Measurements from ENCODE around the gene FBXO46.

Gene FBXO46

DNA sequence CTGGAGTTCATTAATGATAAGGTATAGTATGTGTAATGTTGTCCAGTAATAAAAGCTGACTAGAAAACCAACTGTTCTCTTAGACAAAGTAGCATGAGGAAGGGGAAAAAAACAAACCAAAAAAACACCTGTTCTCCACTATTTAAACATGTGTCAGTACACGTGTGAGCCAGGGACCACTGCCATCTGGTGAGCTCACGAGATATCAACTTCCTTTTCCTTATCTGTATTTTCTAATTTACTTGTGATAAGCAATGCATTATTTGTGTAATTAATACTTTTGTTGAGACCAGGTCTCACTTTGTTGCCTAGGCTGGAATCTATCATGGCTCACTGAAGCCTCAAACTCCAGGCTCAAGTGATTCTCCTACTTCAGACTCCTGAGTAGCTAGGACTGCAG lies 42.7 kb upstream of the FBXO46 start:
- H3F3A ChIP-seq (ENCODE audit: low read depth) = no peaks in the 10 kb centered on the region
- H3K9ac ChIP-seq (ENCODE audit: low read depth, low read length, poor library complexity, severe bottlenecking) = no peak overlapping the region
- H3K4me3 ChIP-seq (ENCODE audit: low read length, poor library complexity, severe bottlenecking) = no peak overlapping the region
- no peaks in the 10 kb centered on the region for H3K27me3 ChIP-seq (ENCODE audit: insufficient read depth, low read length, poor library complexity, severe bottlenecking)
- no peak overlapping the region for H3K4me2 ChIP-seq (ENCODE audit: low read depth, low read length, poor library complexity, severe bottlenecking)
- peaks cover under 1% of the 10 kb centered on the region; the same call in 1 of the 2 replicates for H3K79me2 ChIP-seq (ENCODE audit: insufficient read depth, low read length)
- no peaks in the 10 kb centered on the region for H3K36me3 ChIP-seq (ENCODE audit: insufficient read depth, low read length)
- TF ChIP-seq CTCF (conservative IDR thresholded peaks at IDR 0.05; ENCODE audit: low read length) (no peak), EZH2phosphoT487 (IDR thresholded peaks at IDR 0.05; ENCODE audit: borderline replicate concordance) (no peak)
- H3K9me2 ChIP-seq (replicated peaks; ENCODE audit: low read depth, low read length) = no peaks in the 10 kb centered on the region
- H2AFZ ChIP-seq (ENCODE audit: low read length) = no peak overlapping the region
- no peaks in the 10 kb centered on the region for H4K20me1 ChIP-seq (ENCODE audit: insufficient read depth, low read length, poor library complexity, severe bottlenecking)
- H3K4me1 ChIP-seq (ENCODE audit: insufficient read depth, low read length, poor library complexity, severe bottlenecking) = peaks cover 5% of the 10 kb centered on the region
- H3K9me3 ChIP-seq (ENCODE audit: insufficient read depth, low read depth, low read length) = no peaks in the 10 kb centered on the region

GRCh38 chr19:45772912-45773311 lies 42.2 kb upstream of the FBXO46 start:
- H3K9ac ChIP-seq (ENCODE audit: low read depth, low read length, poor library complexity, severe bottlenecking) = no peak overlapping the region
- no peak overlapping the region for H2AFZ ChIP-seq (ENCODE audit: low read length)
- no peaks in the 10 kb centered on the region for H3K27me3 ChIP-seq (ENCODE audit: insufficient read depth, low read length, poor library complexity, severe bottlenecking)
- H3K9me2 ChIP-seq (replicated peaks; ENCODE audit: low read depth, low read length) = no peaks in the 10 kb centered on the region
- peaks cover 5% of the 10 kb centered on the region for H3K79me2 ChIP-seq (ENCODE audit: insufficient read depth, low read length)
- H3F3A ChIP-seq (ENCODE audit: low read depth) = no peaks in the 10 kb centered on the region
- TF ChIP-seq CTCF (conservative IDR thresholded peaks at IDR 0.05; ENCODE audit: low read length) (no peak), EZH2phosphoT487 (IDR thresholded peaks at IDR 0.05; ENCODE audit: borderline replicate concordance) (no peak)
- no peak overlapping the region for H3K4me3 ChIP-seq (ENCODE audit: low read length, poor library complexity, severe bottlenecking)
- H3K4me1 ChIP-seq (ENCODE audit: insufficient read depth, low read length, poor library complexity, severe bottlenecking) = peaks cover 5% of the 10 kb centered on the region
- no peaks in the 10 kb centered on the region for H3K9me3 ChIP-seq (ENCODE audit: insufficient read depth, low read depth, low read length)
- no peak overlapping the region for H3K4me2 ChIP-seq (ENCODE audit: low read depth, low read length, poor library complexity, severe bottlenecking)
- H3K36me3 ChIP-seq (ENCODE audit: insufficient read depth, low read length) = no peaks in the 10 kb centered on the region
- H4K20me1 ChIP-seq (ENCODE audit: insufficient read depth, low read length, poor library complexity, severe bottlenecking) = no peaks in the 10 kb centered on the region

DNA sequence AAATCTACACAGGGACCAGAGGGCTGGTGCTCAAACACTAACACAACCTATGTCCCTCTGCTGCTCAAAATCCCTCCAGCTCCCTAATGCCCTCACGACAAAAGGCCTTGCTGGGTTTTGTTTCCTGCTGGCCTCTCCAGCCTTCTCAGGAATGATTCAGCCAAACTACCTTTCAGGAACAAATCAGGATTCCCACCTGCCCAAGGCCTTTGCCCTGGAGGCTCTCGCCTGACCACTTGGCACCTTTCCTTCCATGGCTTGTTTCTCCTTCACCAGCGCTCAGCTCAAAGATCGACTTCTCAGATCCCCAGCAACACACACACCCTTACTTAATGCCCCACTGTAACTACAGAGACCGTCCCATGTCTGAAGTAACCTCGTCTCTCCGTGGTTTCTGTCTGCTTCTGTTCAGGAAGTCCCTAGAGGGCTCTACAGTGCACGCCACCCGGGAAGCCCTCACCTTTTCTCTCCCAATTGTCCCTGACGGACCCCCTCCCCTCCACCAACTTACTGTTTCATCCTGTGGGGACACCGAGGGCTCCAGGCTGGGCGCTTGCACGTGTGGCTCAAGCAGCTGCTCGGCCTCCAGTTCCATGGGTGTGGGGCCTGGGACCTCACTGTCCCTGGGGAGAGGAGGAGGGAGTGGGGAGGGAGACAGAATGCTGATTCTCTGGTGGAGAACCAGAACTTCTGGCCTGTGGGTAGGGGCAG lies 41.6 kb upstream of the FBXO46 start:
- Histone ChIP-seq H3K4me2 (ENCODE audit: low read depth, low read length, poor library complexity, severe bottlenecking) (no peak overlapping the region), H3K9me2 (replicated peaks; ENCODE audit: low read depth, low read length) (no peaks in the 10 kb centered on the region), H2AFZ (ENCODE audit: low read length) (no peak overlapping the region), H3K9me3 (ENCODE audit: insufficient read depth, low read depth, low read length) (no peaks in the 10 kb centered on the region), H4K20me1 (ENCODE audit: insufficient read depth, low read length, poor library complexity, severe bottlenecking) (no peaks in the 10 kb centered on the region), H3K36me3 (ENCODE audit: insufficient read depth, low read length) (no peaks in the 10 kb centered on the region), H3K79me2 (ENCODE audit: insufficient read depth, low read length) (peaks cover 9% of the 10 kb centered on the region), H3K4me1 (ENCODE audit: insufficient read depth, low read length, poor library complexity, severe bottlenecking) (peaks cover 5% of the 10 kb centered on the region), H3F3A (ENCODE audit: low read depth) (no peaks in the 10 kb centered on the region), H3K4me3 (ENCODE audit: low read length, poor library complexity, severe bottlenecking) (no peak overlapping the region), H3K9ac (ENCODE audit: low read depth, low read length, poor library complexity, severe bottlenecking) (no peak overlapping the region), H3K27me3 (ENCODE audit: insufficient read depth, low read length, poor library complexity, severe bottlenecking) (no peaks in the 10 kb centered on the region)
- no peak for TF ChIP-seq CTCF (conservative IDR thresholded peaks at IDR 0.05; ENCODE audit: low read length)
- no peak for TF ChIP-seq EZH2phosphoT487 (IDR thresholded peaks at IDR 0.05; ENCODE audit: borderline replicate concordance)

Measured in Loucy (cell line).